ENCODE data around the gene AHDC1.
A peak's percentile ranks its signal among the peaks of the same experiment; 100 is the strongest.
"Not testable (repeated sequence)": the region's sequence is repeated elsewhere in the genome, so short reads cannot be mapped to it uniquely, and the experiment has no call there.

Gene AHDC1

GRCh38 chr1:27624467-27625178, 20.7 kb upstream of the AHDC1 start:
- no peak for TF ChIP-seq CTCF (IDR thresholded peaks at IDR 0.05)
- no peak overlapping the region for H3K4me3 ChIP-seq
- DNase-seq (ENCODE audit: low spot score): no peak
- peak overlapping the region in 1 of 2 donors; percentile 61 for H3K27ac ChIP-seq

- no peak overlapping the region for H3K27ac ChIP-seq
- no peak overlapping the region for H3K4me3 ChIP-seq
- DNase-seq (ENCODE audit: low spot score): no peak
- TF ChIP-seq CTCF (IDR thresholded peaks at IDR 0.05): no peak
Observed at GRCh38 chr1:27623327-27624212, 19.6 kb upstream of the AHDC1 start.

GRCh38 chr1:27622828-27623227, 18.9 kb upstream of the AHDC1 start:
- no peak overlapping the region for H3K4me3 ChIP-seq
- no peak for TF ChIP-seq CTCF (IDR thresholded peaks at IDR 0.05)
- DNase-seq (ENCODE audit: low spot score): no peak
- H3K27ac ChIP-seq: no peak overlapping the region

- Histone ChIP-seq H3K4me3 (no peak overlapping the region), H3K27ac (no peak overlapping the region)
- TF ChIP-seq CTCF (IDR thresholded peaks at IDR 0.05): no peak
- DNase-seq (ENCODE audit: low spot score): no peak
Observed at GRCh38 chr1:27621051-27621920, 17.3 kb upstream of the AHDC1 start.

GRCh38 chr1:27619782-27620438, 16.0 kb upstream of the AHDC1 start:
- not testable (repeated sequence) for DNase-seq (ENCODE audit: low spot score); H3K4me3 ChIP-seq; H3K27ac ChIP-seq

GRCh38 chr1:27618341-27619082, 14.6 kb upstream of the AHDC1 start:
- no peak overlapping the region for H3K27ac ChIP-seq
- no peak overlapping the region for H3K4me3 ChIP-seq
- DNase-seq (ENCODE audit: low spot score): no peak
- TF ChIP-seq CTCF (IDR thresholded peaks at IDR 0.05): no peak
